Measurements from ENCODE around the gene FMO5. TPM values are rescaled to one million over a fixed set of nuclear protein-coding genes. Genes with fewer than 3 reads are reported as not detected.
"Not testable (repeated sequence)": the region's sequence is repeated elsewhere in the genome, so short reads cannot be mapped to it uniquely, and the experiment has no call there.

The FMO5 gene
- total RNA-seq, 1 experiment from 2014 or later = 0.61 TPM

GRCh38 chr1:147236448-147236847 lies 11.3 kb upstream of the FMO5 start:
- no peak for DNase-seq
- no peaks in the 10 kb centered on the region for H3K36me3 Mint-ChIP-seq (ENCODE audit: insufficient read depth, unreplicated experiment)
- H3K27ac Mint-ChIP-seq (ENCODE audit: unreplicated experiment) = no peak overlapping the region
- H3K27me3 Mint-ChIP-seq (ENCODE audit: unreplicated experiment) = peaks cover 6% of the 10 kb centered on the region
- TF ChIP-seq, protein P1, sequence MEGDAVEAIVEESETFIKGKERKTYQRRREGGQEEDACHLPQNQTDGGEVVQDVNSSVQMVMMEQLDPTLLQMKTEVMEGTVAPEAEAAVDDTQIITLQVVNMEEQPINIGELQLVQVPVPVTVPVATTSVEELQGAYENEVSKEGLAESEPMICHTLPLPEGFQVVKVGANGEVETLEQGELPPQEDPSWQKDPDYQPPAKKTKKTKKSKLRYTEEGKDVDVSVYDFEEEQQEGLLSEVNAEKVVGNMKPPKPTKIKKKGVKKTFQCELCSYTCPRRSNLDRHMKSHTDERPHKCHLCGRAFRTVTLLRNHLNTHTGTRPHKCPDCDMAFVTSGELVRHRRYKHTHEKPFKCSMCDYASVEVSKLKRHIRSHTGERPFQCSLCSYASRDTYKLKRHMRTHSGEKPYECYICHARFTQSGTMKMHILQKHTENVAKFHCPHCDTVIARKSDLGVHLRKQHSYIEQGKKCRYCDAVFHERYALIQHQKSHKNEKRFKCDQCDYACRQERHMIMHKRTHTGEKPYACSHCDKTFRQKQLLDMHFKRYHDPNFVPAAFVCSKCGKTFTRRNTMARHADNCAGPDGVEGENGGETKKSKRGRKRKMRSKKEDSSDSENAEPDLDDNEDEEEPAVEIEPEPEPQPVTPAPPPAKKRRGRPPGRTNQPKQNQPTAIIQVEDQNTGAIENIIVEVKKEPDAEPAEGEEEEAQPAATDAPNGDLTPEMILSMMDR (IDR thresholded peaks at IDR 0.05; ENCODE audit: unreplicated experiment) = no peak
- CTCF ChIA-PET = interaction anchor here (1.5 kb wide), 1 partner anchor 11 kb away, joined by 8 read pairs; the partner anchor contains the start of gene FMO5
- H3K9me3 Mint-ChIP-seq (ENCODE audit: low read depth, unreplicated experiment) = no peaks in the 10 kb centered on the region
- intact Hi-C loops (cut with micrococcal nuclease; ENCODE audit: unreplicated experiment) = no loop called here
- peaks cover 30% of the 10 kb centered on the region for H3K4me1 Mint-ChIP-seq (ENCODE audit: low read depth, unreplicated experiment)
- no TSS peak for BruUV-seq (replicated peaks)
- H3K4me3 Mint-ChIP-seq (ENCODE audit: low read depth, unreplicated experiment) = no peak overlapping the region

DNA sequence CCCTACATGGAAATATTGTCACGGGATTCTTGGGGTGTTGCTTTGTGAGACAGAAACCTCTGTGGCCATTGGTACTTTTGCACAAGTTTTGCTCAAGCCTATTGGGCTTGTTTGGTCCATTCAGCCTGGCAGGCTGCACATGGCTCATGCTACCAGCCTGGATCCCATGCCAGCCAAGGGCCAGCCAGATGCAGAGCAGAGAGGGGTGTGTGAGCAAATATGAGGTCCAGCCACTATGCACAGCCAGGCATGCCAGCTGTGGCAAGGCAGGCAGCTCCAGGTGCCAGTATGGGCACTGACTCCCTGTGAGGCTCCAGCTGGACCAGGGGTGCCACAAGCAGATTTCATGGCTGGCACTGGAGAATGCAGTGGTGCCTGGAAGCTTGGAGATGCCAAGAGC lies 10.7 kb upstream of the FMO5 start:
- peaks cover 2% of the 10 kb centered on the region for H3K9me3 Mint-ChIP-seq (ENCODE audit: low read depth, unreplicated experiment)
- H3K27ac Mint-ChIP-seq (ENCODE audit: unreplicated experiment) = no peak overlapping the region
- TF ChIP-seq, protein P1 (IDR thresholded peaks at IDR 0.05; ENCODE audit: unreplicated experiment) = no peak
- CTCF ChIA-PET = interaction anchor here (1.5 kb wide), 1 partner anchor 10 kb away, joined by 8 read pairs; the partner anchor contains the start of gene FMO5
- no peak overlapping the region for H3K4me3 Mint-ChIP-seq (ENCODE audit: low read depth, unreplicated experiment)
- intact Hi-C loops (cut with micrococcal nuclease; ENCODE audit: unreplicated experiment) = no loop called here
- no TSS peak for BruUV-seq (replicated peaks)
- peaks cover 12% of the 10 kb centered on the region for H3K27me3 Mint-ChIP-seq (ENCODE audit: unreplicated experiment)
- H3K36me3 Mint-ChIP-seq (ENCODE audit: insufficient read depth, unreplicated experiment) = no peaks in the 10 kb centered on the region
- peaks cover 30% of the 10 kb centered on the region for H3K4me1 Mint-ChIP-seq (ENCODE audit: low read depth, unreplicated experiment)
- no peak for DNase-seq

- Mint-ChIP-seq H3K27me3 (ENCODE audit: unreplicated experiment) (peaks cover 17% of the 10 kb centered on the region), H3K4me1 (ENCODE audit: low read depth, unreplicated experiment) (peaks cover 20% of the 10 kb centered on the region)
- DNase-seq; H3K27ac Mint-ChIP-seq (ENCODE audit: unreplicated experiment); H3K4me3 Mint-ChIP-seq (ENCODE audit: low read depth, unreplicated experiment); intact Hi-C loops (cut with micrococcal nuclease; ENCODE audit: unreplicated experiment); CTCF ChIA-PET; BruUV-seq (replicated peaks); H3K36me3 Mint-ChIP-seq (ENCODE audit: insufficient read depth, unreplicated experiment); H3K9me3 Mint-ChIP-seq (ENCODE audit: low read depth, unreplicated experiment): not testable (repeated sequence)
Observed at GRCh38 chr1:147233903-147234302, 8.8 kb upstream of the FMO5 start.

DNA sequence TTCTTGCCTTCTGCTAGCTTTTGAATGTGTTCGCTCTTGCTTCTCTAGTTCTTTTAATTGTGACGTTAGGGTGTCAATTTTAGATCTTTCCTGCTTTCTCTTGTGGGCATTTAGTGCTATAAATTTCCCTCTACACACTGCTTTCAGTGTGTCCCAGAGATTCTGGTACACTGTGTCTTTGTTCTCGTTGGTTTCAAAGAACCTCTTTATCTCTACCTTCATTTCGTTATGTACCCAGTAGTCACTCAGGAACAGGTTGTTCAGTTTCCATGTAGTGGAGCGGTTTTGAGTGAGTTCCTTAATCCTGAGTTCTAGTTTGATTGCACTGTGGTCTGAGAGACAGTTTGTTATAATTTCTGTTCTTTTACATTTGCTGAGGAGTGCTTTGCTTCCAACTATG lies 5.9 kb upstream of the FMO5 start:
- intact Hi-C loops (cut with micrococcal nuclease; ENCODE audit: unreplicated experiment); H3K27ac Mint-ChIP-seq (ENCODE audit: unreplicated experiment); DNase-seq; CTCF ChIA-PET; H3K4me1 Mint-ChIP-seq (ENCODE audit: low read depth, unreplicated experiment); H3K4me3 Mint-ChIP-seq (ENCODE audit: low read depth, unreplicated experiment); H3K36me3 Mint-ChIP-seq (ENCODE audit: insufficient read depth, unreplicated experiment); H3K9me3 Mint-ChIP-seq (ENCODE audit: low read depth, unreplicated experiment); BruUV-seq (replicated peaks): not testable (repeated sequence)
- peaks cover 17% of the 10 kb centered on the region for H3K27me3 Mint-ChIP-seq (ENCODE audit: unreplicated experiment)

DNA sequence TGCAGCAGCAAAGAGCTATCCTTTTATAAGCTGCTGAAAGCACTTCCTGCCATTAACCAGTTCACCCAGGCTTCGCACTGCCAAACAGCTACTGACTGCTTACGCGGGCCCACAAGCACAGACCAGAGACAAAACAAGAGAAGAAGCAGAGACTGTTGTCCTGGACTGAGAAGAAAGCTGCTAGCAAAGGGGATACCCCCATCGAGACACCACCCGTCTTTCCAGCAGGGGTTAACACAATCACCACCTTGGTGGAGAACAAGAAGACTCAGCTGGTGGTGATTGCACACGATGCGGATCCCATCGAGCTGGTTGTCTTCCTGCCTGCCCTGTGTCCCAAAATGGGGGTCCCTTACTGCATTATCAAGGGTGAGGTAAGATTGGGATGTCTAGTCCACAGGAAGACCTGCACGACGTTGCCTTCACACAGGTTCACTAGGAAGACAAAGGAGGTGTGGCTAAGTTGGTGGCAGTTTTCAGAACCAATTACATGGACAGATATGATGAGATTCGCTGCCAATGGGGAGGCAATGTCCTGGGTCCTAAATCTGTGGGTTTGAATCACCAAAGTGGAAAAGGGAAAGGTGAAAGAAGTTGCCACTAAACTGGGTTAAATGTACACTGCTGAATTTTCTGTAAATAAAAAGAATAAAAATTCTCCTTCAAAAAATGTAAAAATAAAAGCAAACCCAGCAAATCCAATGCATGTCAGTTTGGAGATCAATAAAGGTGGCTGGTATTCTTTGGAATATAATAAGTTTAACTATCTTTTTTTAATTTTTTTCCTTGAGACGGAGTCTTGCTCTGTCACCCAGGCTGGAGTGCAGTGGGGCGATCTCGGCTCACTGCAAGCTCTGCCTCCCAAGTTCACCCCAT lies 1.2 kb downstream of the FMO5 start:
- CTCF ChIA-PET = no interaction called here
- H3K27me3 Mint-ChIP-seq (ENCODE audit: unreplicated experiment) = peaks cover 14% of the 10 kb centered on the region
- DNase-seq = no peak
- H3K4me3 Mint-ChIP-seq (ENCODE audit: low read depth, unreplicated experiment) = peak overlapping the region; percentile 91
- no peaks in the 10 kb centered on the region for H3K9me3 Mint-ChIP-seq (ENCODE audit: low read depth, unreplicated experiment)
- H3K27ac Mint-ChIP-seq (ENCODE audit: unreplicated experiment) = no peak overlapping the region
- H3K4me1 Mint-ChIP-seq (ENCODE audit: low read depth, unreplicated experiment) = peaks cover 22% of the 10 kb centered on the region
- intact Hi-C loops (cut with micrococcal nuclease; ENCODE audit: unreplicated experiment) = loop anchor here (2.0 kb wide), 2 partner anchors 15 to 51 kb away; partner anchors contain the start of gene PRKAB2
- TF ChIP-seq, protein P1 (IDR thresholded peaks at IDR 0.05; ENCODE audit: unreplicated experiment) = no peak
- H3K36me3 Mint-ChIP-seq (ENCODE audit: insufficient read depth, unreplicated experiment) = peaks cover 13% of the 10 kb centered on the region
- BruUV-seq (replicated peaks) = no TSS peak

Measured in Calu3 (cell line).